OCI-LY7 (cell line): ENCODE data around the gene PPP1R37. TPM values are rescaled to one million over a fixed set of nuclear protein-coding genes. Genes with fewer than 3 reads are reported as not detected.
A peak's percentile ranks its signal among the peaks of the same experiment; 100 is the strongest.

Experiments used
- BruUV-seq: library from RNA; stranded (reverse); fragments of 400-500 nt; replicated peaks from 2 replicates; lab custom pipeline; 2021; lab: Mats Ljungman, UMichigan
- CTCF ChIA-PET: fragments of 300-600 bp; sonication (Branson Sonifier 250); formaldehyde crosslinking; loops from one replicate; lab custom pipeline; 2022; ENCODE audit warnings: antibody characterized with exemption; ENCODE audit not compliant: unreplicated experiment; lab: Charles Lee
- POLR2A ChIA-PET: fragments of 300-600 bp; sonication (Branson Sonifier 250); formaldehyde crosslinking; loops from one replicate; lab custom pipeline; 2022; ENCODE audit warnings: antibody characterized with exemption; lab: Charles Lee
- DNase-seq: peaks from one replicate; pipeline ENCODE4 v3.0.0-alpha.2; 2015; ENCODE audit warnings: low spot score
- H2AFZ ChIP-seq: fragments of 200-600 bp; sonication (generic), shearing (Covaris generic); 2 replicates; pipeline ENCODE4 v1.6.1; 2014; ENCODE audit warnings: mild to moderate bottlenecking, antibody characterized with exemption, low read length, moderate library complexity
- H3K27ac ChIP-seq: fragments of 200-600 bp; sonication (generic); 2 replicates; pipeline ENCODE4 v1.5.1; 2014; ENCODE audit warnings: mixed run types, low read depth, mild to moderate bottlenecking, moderate library complexity, low read length, inconsistent platforms; ENCODE audit not compliant: poor library complexity, severe bottlenecking
- H3K36me3 ChIP-seq: fragments of 200-600 bp; sonication (generic); 2 replicates; pipeline ENCODE4 v1.6.1; 2014; ENCODE audit warnings: mild to moderate bottlenecking, antibody characterized with exemption, low read length, moderate library complexity, mixed read lengths; ENCODE audit not compliant: insufficient read depth
- H3K4me1 ChIP-seq: fragments of 200-600 bp; sonication (generic); 2 replicates; pipeline ENCODE4 v1.5.1; 2014; ENCODE audit warnings: mild to moderate bottlenecking, low read length; ENCODE audit not compliant: insufficient read depth, poor library complexity, severe bottlenecking
- H3K4me2 ChIP-seq: fragments of 200-600 bp; sonication (generic); 2 replicates; pipeline ENCODE4 v1.6.1; 2014; ENCODE audit warnings: mild to moderate bottlenecking, low read length
- H3K4me3 ChIP-seq: fragments of 200-600 bp; sonication (generic); 2 replicates; pipeline ENCODE4 v1.5.1; 2014; ENCODE audit warnings: mild to moderate bottlenecking, low read depth, low read length; ENCODE audit not compliant: poor library complexity, severe bottlenecking
- H3K79me2 ChIP-seq: fragments of 200-600 bp; sonication (generic); 2 replicates; pipeline ENCODE4 v1.6.1; 2016; ENCODE audit warnings: low read depth, mild to moderate bottlenecking, low read length, moderate library complexity, mixed read lengths; ENCODE audit not compliant: insufficient read depth
- H3K9me2 ChIP-seq: fragments of 200-600 bp; sonication (generic); 2 replicates; pipeline ENCODE4 v1.6.1; 2016; ENCODE audit warnings: mild to moderate bottlenecking, low read length, mixed read lengths; ENCODE audit not compliant: insufficient read depth
- H3K9me3 ChIP-seq: fragments of 200-600 bp; sonication (generic); 2 replicates; pipeline ENCODE4 v1.6.1; 2014; ENCODE audit warnings: mild to moderate bottlenecking, mixed run types, low read length, mixed read lengths
- H4K20me1 ChIP-seq: fragments of 200-600 bp; sonication (generic); 2 replicates; pipeline ENCODE4 v1.6.1; 2014; ENCODE audit warnings: mild to moderate bottlenecking, antibody characterized with exemption, low read length, moderate library complexity, mixed read lengths; ENCODE audit not compliant: insufficient read depth
- EZH2phosphoT487 ChIP-seq: fragments of 200-600 bp; sonication (generic); IDR thresholded peaks from 2 replicates; pipeline ENCODE4 v1.6.1; 2018; ENCODE audit warnings: low read depth, borderline replicate concordance, mild to moderate bottlenecking, mixed run types, antibody characterized with exemption, low read length, moderate library complexity, mixed read lengths
- intact Hi-C: fragments of 100-400 bp; cut with micrococcal nuclease; formaldehyde crosslinking; loops from one replicate; pipeline ENCODE4 v1.10.0; 2022; ENCODE audit not compliant: unreplicated experiment
- total RNA-seq, 2 experiments: library from RNA; depleted of rRNA in 1 of 2; stranded (reverse); fragments of >200 nt in 1 of 2; shearing (Covaris generic) in 1 of 2; gene quantifications; 2 replicates each; pipeline ENCODE4 v1.2.3, GENCODE V29; 2014 to 2022
- TF ChIP-seq, protein P1 (sequence below): fragments of 200-600 bp; sonication (generic); conservative IDR thresholded peaks from 2 replicates; pipeline ENCODE4 v1.5.1; 2014; ENCODE audit warnings: mild to moderate bottlenecking, antibody characterized with exemption, low read length, moderate library complexity, mixed read lengths

The PPP1R37 gene
- total RNA-seq, 2 experiments from 2014 or later = 24.7 to 48.6 TPM

DNA sequence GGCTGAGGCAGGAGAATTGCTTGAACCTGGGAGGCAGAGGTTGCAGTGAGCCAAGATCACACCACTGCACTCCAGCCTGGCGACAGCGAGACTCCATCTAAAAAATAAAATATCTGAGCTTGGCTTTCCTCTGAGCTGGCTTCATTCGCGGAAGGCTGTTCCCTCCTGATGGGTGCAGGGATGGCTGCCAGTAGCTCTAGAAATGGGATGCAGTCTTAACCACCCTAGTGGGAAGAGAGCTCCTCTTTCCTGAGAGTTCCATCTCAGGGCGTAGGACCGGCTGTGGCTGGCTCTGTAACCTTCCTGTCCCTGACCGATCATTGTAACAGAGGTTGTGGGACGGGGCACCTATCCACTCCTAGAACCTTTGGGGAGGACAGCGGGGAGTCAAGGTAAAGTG lies 32.4 kb downstream of the PPP1R37 start:
- H3K9me2 ChIP-seq = no peaks in the 10 kb centered on the region
- no TSS peak for BruUV-seq
- H3K36me3 ChIP-seq = 0 out of 2 replicates have a peak, but pooled peaks cover 3% of the 10 kb centered on the region
- no peak for DNase-seq
- no peak overlapping the region for H3K27ac ChIP-seq
- H3K79me2 ChIP-seq = peaks cover 19% of the 10 kb centered on the region; the same call in 1 of the 2 replicates
- H3K4me2 ChIP-seq = no peak overlapping the region
- no peaks in the 10 kb centered on the region for H3K9me3 ChIP-seq
- CTCF ChIA-PET = interaction anchor here (1.9 kb wide), 1 partner anchor 11 kb away, joined by 8 read pairs; no protein-coding TSS in a partner anchor
- intact Hi-C loops = no loop called here
- peaks cover 43% of the 10 kb centered on the region for H3K4me1 ChIP-seq
- POLR2A ChIA-PET = interaction anchor here (0.9 kb wide), 1 partner anchor 74 kb away, joined by 3 read pairs; no protein-coding TSS in a partner anchor
- TF ChIP-seq, protein P1, sequence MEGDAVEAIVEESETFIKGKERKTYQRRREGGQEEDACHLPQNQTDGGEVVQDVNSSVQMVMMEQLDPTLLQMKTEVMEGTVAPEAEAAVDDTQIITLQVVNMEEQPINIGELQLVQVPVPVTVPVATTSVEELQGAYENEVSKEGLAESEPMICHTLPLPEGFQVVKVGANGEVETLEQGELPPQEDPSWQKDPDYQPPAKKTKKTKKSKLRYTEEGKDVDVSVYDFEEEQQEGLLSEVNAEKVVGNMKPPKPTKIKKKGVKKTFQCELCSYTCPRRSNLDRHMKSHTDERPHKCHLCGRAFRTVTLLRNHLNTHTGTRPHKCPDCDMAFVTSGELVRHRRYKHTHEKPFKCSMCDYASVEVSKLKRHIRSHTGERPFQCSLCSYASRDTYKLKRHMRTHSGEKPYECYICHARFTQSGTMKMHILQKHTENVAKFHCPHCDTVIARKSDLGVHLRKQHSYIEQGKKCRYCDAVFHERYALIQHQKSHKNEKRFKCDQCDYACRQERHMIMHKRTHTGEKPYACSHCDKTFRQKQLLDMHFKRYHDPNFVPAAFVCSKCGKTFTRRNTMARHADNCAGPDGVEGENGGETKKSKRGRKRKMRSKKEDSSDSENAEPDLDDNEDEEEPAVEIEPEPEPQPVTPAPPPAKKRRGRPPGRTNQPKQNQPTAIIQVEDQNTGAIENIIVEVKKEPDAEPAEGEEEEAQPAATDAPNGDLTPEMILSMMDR = no peak
- TF ChIP-seq EZH2phosphoT487 = no peak
- no peak overlapping the region for H3K4me3 ChIP-seq
- peaks cover 4% of the 10 kb centered on the region; the same call in 1 of the 2 replicates for H4K20me1 ChIP-seq
- no peak overlapping the region for H2AFZ ChIP-seq

DNA sequence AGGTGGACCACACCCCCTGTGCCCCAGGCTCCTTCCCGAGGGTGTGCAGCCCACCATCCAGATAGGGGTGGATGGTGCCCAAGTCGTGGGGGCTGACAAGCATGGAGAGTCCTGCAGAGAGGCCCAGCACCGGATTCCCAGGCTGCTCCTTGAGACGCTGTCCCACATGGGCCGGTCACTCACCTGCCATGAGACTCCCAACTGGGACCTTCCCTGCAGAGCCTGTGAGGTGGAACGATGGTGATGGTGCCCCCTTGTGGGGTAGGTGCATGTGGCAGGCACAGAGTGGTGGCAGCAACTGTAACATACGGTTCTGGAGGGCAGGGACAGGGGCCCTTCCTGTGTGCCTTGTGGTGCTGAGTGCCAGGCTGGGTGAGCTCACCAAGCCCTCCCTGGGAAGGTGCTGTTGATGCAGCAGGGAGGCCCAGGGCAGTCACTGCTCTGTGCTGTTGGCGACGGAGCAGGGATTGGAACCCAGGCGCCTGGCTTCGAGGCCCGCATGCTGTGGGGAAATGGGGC lies 33.1 kb downstream of the PPP1R37 start:
- CTCF ChIA-PET = interaction anchor here (1.9 kb wide), 1 partner anchor 11 kb away, joined by 8 read pairs; no protein-coding TSS in a partner anchor
- Histone ChIP-seq H3K4me3 (no peak overlapping the region), H3K4me2 (peak overlapping the region; percentile 36; the same call in 1 of the 2 replicates), H3K36me3 (0 out of 2 replicates have a peak, but pooled peaks cover 3% of the 10 kb centered on the region), H3K9me2 (no peaks in the 10 kb centered on the region), H3K27ac (no peak overlapping the region), H3K79me2 (peaks cover 19% of the 10 kb centered on the region; the same call in 1 of the 2 replicates), H3K9me3 (no peaks in the 10 kb centered on the region), H4K20me1 (peaks cover 4% of the 10 kb centered on the region; the same call in 1 of the 2 replicates), H2AFZ (no peak overlapping the region), H3K4me1 (peaks cover 45% of the 10 kb centered on the region)
- TF ChIP-seq EZH2phosphoT487 = no peak
- TF ChIP-seq, protein P1 = peak; percentile 85
- BruUV-seq = no TSS peak
- intact Hi-C loops = loop anchor here (1.0 kb wide), 1 partner anchor 46 kb away; no protein-coding TSS in a partner anchor
- POLR2A ChIA-PET = interaction anchor here (0.9 kb wide), 1 partner anchor 74 kb away, joined by 3 read pairs; no protein-coding TSS in a partner anchor
- DNase-seq = peak; percentile 74

DNA sequence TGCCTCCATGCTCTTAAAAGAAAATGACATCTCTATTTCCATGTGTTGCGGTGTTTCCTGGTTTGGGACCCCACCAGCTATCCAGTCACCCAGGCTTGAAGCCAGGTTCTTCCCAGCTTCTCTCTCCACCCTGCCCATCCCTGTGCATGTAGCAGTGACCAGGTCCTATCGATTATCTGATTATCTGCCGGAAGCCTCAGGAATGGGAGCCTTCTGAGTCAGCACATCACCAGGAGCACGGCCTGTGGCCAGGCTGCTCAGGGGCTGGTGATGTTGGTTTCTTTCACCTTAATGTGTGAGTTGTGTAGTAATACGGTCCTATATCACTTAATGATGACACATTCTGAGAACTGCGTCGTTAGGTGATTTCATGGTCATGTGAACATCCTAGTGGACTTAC lies 33.7 kb downstream of the PPP1R37 start:
- H3K9me2 ChIP-seq = no peaks in the 10 kb centered on the region
- ChIA-PET CTCF (interaction anchor here (1.9 kb wide), 1 partner anchor 10 kb away, joined by 8 read pairs; no protein-coding TSS in a partner anchor), POLR2A (no interaction called here)
- H2AFZ ChIP-seq = no peak overlapping the region
- H3K36me3 ChIP-seq = 0 out of 2 replicates have a peak, but pooled peaks cover 3% of the 10 kb centered on the region
- TF ChIP-seq EZH2phosphoT487 = no peak
- TF ChIP-seq, protein P1 = no peak
- H3K79me2 ChIP-seq = peaks cover 15% of the 10 kb centered on the region; the same call in 1 of the 2 replicates
- H3K9me3 ChIP-seq = no peaks in the 10 kb centered on the region
- BruUV-seq = no TSS peak
- no peak for DNase-seq
- H3K4me2 ChIP-seq = no peak overlapping the region
- intact Hi-C loops = loop anchor here (1.0 kb wide), 1 partner anchor 46 kb away; no protein-coding TSS in a partner anchor
- peaks cover 46% of the 10 kb centered on the region for H3K4me1 ChIP-seq
- H3K4me3 ChIP-seq = no peak overlapping the region
- peaks cover 4% of the 10 kb centered on the region; the same call in 1 of the 2 replicates for H4K20me1 ChIP-seq
- no peak overlapping the region for H3K27ac ChIP-seq
